SH-SY5Y (cell line): ENCODE measurements around the gene PPP1R9B.

ENCODE experiments used
- GATA2 ChIP-seq: IDR thresholded peaks from 2 replicates; pipeline ENCODE4 v1.6.1; 2011; ENCODE audit warnings: mild to moderate bottlenecking, low read depth, low read length
- GATA3 ChIP-seq: IDR thresholded peaks from 2 replicates; pipeline ENCODE4 v1.6.1; 2011; ENCODE audit warnings: low read depth, mild to moderate bottlenecking, low read length, moderate library complexity

GRCh38 chr17:50093246-50093645 lies 57.2 kb downstream of the PPP1R9B start:
- TF ChIP-seq GATA3, result no peak
- no peak for TF ChIP-seq GATA2
